ENCODE data around the gene PRPF8. TPM values are rescaled to one million over a fixed set of nuclear protein-coding genes. Genes with fewer than 3 reads are reported as not detected.

Gene PRPF8
- total and polyA plus RNA-seq, 10 of the 15 experiments (the other 5 are each of a cell fraction or from before 2014, with no cell fraction given): 77.2 to 337 (median 162) TPM

GRCh38 chr17:1705004-1705403, 20.3 kb upstream of the PRPF8 start (continued):
- TF ChIP-seq SUPT20H (IDR thresholded peaks at IDR 0.05; ENCODE audit: borderline replicate concordance, control insufficient read depth, low read depth, low read length) (no peak), GABPA (IDR thresholded peaks at IDR 0.05; ENCODE audit: low read depth) (no peak), DPF2 (IDR thresholded peaks at IDR 0.05) (no peak), ASH2L (IDR thresholded peaks at IDR 0.05; ENCODE audit: borderline replicate concordance, low read depth) (no peak), ZNF592 (IDR thresholded peaks at IDR 0.05) (no peak), BMI1 (IDR thresholded peaks at IDR 0.05; ENCODE audit: borderline replicate concordance) (no peak)

GRCh38 chr17:1703063-1703462, 18.4 kb upstream of the PRPF8 start:
- no peak for ATAC-seq
- H3K4me1 ChIP-seq (ENCODE audit: control insufficient read depth, insufficient read depth, low read length): no peaks in the 10 kb centered on the region; the same call in 1 of the 2 replicates
- no peaks in the 10 kb centered on the region for H3K9me3 ChIP-seq (replicated peaks; ENCODE audit: control insufficient read depth, insufficient read depth, low read length)
- WGBS (ENCODE audit: insufficient coverage, insufficient replicate concordance, low lambda C conversion rate, missing lambda C conversion rate): 48% methylated on average over 4 of the region's 4 CpGs
- no peak overlapping the region for H2AFZ ChIP-seq (ENCODE audit: control insufficient read depth, low read depth, low read length)
- H3K4me2 ChIP-seq (ENCODE audit: control insufficient read depth, insufficient read depth): no peak overlapping the region
- H4K20me1 ChIP-seq (ENCODE audit: control insufficient read depth, insufficient read depth): no peaks in the 10 kb centered on the region
- ChIA-PET CTCF (interaction anchor here (1.0 kb wide), 1 partner anchor 29 kb away, joined by 3 read pairs; no protein-coding TSS in a partner anchor), RAD21 (ENCODE audit: unreplicated experiment) (no interaction called here), POLR2A (interaction anchor here (0.6 kb wide), 1 partner anchor 49 kb away, joined by 5 read pairs; no protein-coding TSS in a partner anchor), SMC1A (ENCODE audit: uncharacterized antibody, unreplicated experiment) (no interaction called here)
- no peak overlapping the region for H3K9ac ChIP-seq (ENCODE audit: control insufficient read depth, insufficient read depth, low read length)
- H3K4me3 ChIP-seq: no peak overlapping the region
- no peak for DNase-seq (ENCODE audit: low read depth, low spot score)
- peaks cover 0 to 1% of the 10 kb centered on the region in 2 experiments; a peak in 2 of 4 replicates for H3K27me3 ChIP-seq (replicated peaks in 1 of 2; ENCODE audit: control insufficient read depth in 2 of 2, insufficient read depth in 2 of 2, low read length in 1 of 2)
- TF ChIP-seq PML (IDR thresholded peaks at IDR 0.05; ENCODE audit: low read length) (no peak), SIN3A (IDR thresholded peaks at IDR 0.05; ENCODE audit: low read depth, low read length) (no peak), CTCF (IDR thresholded peaks at IDR 0.05 in 2 of 3, conservative IDR thresholded peaks at IDR 0.05 in 1 of 3; ENCODE audit: control insufficient read depth in 2 of 3, extremely low read depth in 1 of 3, insufficient read depth in 1 of 3, low read depth in 3 of 3, low read length in 3 of 3) (no peak), ZNF274 (IDR thresholded peaks at IDR 0.05; ENCODE audit: insufficient read depth, insufficient read length) (no peak), POLR2AphosphoS5 (IDR thresholded peaks at IDR 0.05; ENCODE audit: low read length) (no peak), CHD4 (IDR thresholded peaks at IDR 0.05) (no peak), E2F4 (IDR thresholded peaks at IDR 0.05; ENCODE audit: low read depth, low read length) (no peak)
- intact Hi-C loops (cut with micrococcal nuclease; ENCODE audit: unreplicated experiment) (no loop called here), in situ Hi-C loops (cut with MboI) (no loop called here)
- no peaks in the 10 kb centered on the region for H3K36me3 ChIP-seq (ENCODE audit: control insufficient read depth in 2 of 2, insufficient read depth in 2 of 2, low read length in 1 of 2)
- BruUV-seq (replicated peaks): no TSS peak
- no peak overlapping the region for H3K27ac ChIP-seq (ENCODE audit: control insufficient read depth, insufficient read depth)
- no peaks in the 10 kb centered on the region for H3K79me2 ChIP-seq (ENCODE audit: control insufficient read depth, insufficient read depth, low read length)
- no peak for FAIRE-seq
